Measurements from ENCODE around the gene DGCR8. TPM values are rescaled to one million over a fixed set of nuclear protein-coding genes. Genes with fewer than 3 reads are reported as not detected.

Gene DGCR8
- total and polyA plus RNA-seq, 12 donors, result 8.3 to 26.3 (median 14.0) TPM

DNA sequence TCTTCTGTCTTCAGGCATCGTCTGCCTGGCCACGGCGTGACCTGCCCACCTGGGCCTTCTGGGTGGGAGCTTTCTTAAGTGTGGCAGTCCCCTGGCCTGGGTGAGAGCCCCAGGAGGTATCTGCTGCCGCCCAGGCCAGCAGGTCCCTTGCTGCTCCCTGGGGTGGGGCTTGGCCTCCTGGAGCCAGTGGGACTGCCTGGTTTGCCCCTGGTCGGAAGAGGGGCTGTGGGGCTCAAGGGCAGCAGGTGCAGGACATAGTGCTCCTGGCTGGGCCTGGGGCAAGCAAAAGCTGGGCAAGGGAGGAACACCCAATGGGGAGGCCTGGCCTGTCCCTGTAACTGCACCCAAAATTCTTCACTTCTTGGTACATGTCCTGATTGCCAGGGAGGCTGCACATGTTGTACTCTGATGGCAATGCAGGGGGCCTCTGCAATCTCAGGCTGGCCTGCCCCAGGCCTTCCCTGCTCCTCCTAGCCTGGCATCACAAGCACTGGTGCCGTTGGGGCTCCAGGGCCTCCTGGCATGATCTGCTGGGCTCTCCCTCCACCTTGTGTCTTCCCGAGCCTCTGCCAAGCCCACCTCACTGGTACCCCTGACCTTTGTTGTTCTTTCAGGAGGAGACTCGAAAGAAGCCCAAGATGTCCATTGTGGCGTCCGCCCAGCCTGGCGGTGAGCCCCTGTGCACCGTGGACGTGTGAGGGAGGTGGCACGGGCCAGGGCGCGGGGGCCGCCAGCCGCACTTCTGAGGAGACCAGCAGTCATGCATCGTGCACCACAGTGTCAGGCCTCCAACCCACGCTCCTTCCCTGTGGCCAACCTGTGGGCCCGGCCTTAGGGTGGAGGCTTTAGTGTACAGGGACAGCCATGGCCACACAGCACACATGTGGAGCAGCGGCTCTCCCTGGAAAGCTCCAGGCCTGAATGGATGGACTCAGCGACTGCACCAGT lies 29.6 kb downstream of the DGCR8 start:
- WGBS, 2 donors, result 85 to 86% methylated on average over 23 of the region's 23 CpGs
- peak in 3 of 8 donors; percentile 1 to 4 (median 3) for ATAC-seq

DNA sequence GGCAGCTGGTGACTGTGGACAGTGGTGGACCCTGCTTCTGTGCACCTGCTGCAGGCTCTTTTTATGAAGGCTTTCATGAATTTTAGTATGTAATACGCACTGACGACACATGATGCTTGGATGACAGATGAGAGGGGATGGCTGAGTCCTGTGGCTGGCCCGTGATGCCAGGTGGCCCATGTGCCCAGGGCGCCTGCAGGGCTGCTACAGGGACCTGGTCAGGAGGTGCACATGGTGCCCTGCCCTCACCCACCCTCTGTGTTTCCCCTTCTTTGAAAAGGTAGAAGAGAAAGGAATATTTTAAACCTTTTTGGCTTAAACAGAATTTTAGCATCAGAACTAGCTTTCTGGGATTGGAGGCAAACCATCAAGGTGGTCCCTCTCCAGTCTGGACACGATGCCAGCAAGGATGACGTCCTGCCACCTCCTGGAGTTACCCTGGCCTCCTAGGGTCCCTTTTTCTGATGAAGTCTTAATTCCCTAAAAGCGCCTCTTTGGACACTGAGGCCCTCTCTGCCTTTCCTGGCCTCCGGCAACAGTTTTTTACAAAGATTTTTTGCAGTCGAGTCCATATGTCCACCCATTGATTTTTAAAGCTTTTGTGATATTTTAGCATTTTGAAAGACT lies 30.4 kb downstream of the DGCR8 start:
- WGBS, 2 donors, result 89 to 91% methylated on average over 9 of the region's 9 CpGs
- Histone ChIP-seq H3K27me3 (no peaks in the 10 kb centered on the region), H3K27ac (no peak overlapping the region), H3K36me3 (peaks cover 14 to 100% (median 65%) of the 10 kb centered on the region in 9 donors), H3K9me3 (no peaks in the 10 kb centered on the region), H3K4me3 (no peak overlapping the region), H3K4me1 (peaks cover under 1 to 17% (median 7%) of the 10 kb centered on the region in 9 donors)
- intact Hi-C loops (cut with DNase I), result loop anchor here in 1 of 10 donors (10.0 kb wide), 1 partner anchor 146 kb away; no protein-coding TSS in a partner anchor
- no peak for ATAC-seq
- DNase-seq, result peak in 1 of 2 donors; percentile 6
- no peak for TF ChIP-seq CTCF (IDR thresholded peaks at IDR 0.05)

More for the DNA sequence above, 29.6 kb downstream of the DGCR8 start:
- intact Hi-C loops (cut with DNase I), result loop anchor here in 1 of 10 donors (10.0 kb wide), 1 partner anchor 145 kb away; no protein-coding TSS in a partner anchor
- Histone ChIP-seq H3K4me1 (peaks cover 0 to 15% (median 7%) of the 10 kb centered on the region in 9 donors), H3K36me3 (peaks cover 14 to 100% (median 70%) of the 10 kb centered on the region in 9 donors), H3K27ac (no peak overlapping the region), H3K27me3 (no peaks in the 10 kb centered on the region), H3K4me3 (no peak overlapping the region), H3K9me3 (no peaks in the 10 kb centered on the region)
- DNase-seq, result peak in 1 of 2 donors; percentile 13
- TF ChIP-seq CTCF (IDR thresholded peaks at IDR 0.05), result no peak

GRCh38 chr22:20111045-20111688 lies 31.1 kb downstream of the DGCR8 start:
- Histone ChIP-seq H3K4me1 (peaks cover 7 to 24% (median 12%) of the 10 kb centered on the region in 9 donors), H3K36me3 (peaks cover 14 to 99% (median 59%) of the 10 kb centered on the region in 9 donors), H3K9me3 (no peaks in the 10 kb centered on the region), H3K27ac (no peak overlapping the region), H3K4me3 (no peak overlapping the region), H3K27me3 (no peaks in the 10 kb centered on the region)
- ATAC-seq (peak in 2 of 8 donors; percentile 5 to 17), DNase-seq (peak in 1 of 2 donors; percentile 9)
- intact Hi-C loops (cut with DNase I), result loop anchor here in 1 of 10 donors (10.0 kb wide), 1 partner anchor 146 kb away; no protein-coding TSS in a partner anchor
- TF ChIP-seq CTCF (IDR thresholded peaks at IDR 0.05), result peak in 7 of 9 donors; percentile 21 to 46 (median 23)
- 56 to 60% methylated on average over 14 of the region's 14 CpGs for WGBS, 2 donors

Measured in heart right ventricle (tissue), 16 donors.